AG08396 (cell line): ENCODE results near the gene NPIPA7.
"Not testable (repeated sequence)": the region's sequence is repeated elsewhere in the genome, so short reads cannot be mapped to it uniquely, and the experiment has no call there.

Source experiments
- DNase-seq: peaks from one replicate; pipeline ENCODE4 v3.0.0; 2012; ENCODE audit warnings: low spot score, mixed read lengths

Gene NPIPA7

GRCh38 chr16:16420515-16420914, 41.6 kb downstream of the NPIPA7 start:
- not testable (repeated sequence) for DNase-seq

DNA sequence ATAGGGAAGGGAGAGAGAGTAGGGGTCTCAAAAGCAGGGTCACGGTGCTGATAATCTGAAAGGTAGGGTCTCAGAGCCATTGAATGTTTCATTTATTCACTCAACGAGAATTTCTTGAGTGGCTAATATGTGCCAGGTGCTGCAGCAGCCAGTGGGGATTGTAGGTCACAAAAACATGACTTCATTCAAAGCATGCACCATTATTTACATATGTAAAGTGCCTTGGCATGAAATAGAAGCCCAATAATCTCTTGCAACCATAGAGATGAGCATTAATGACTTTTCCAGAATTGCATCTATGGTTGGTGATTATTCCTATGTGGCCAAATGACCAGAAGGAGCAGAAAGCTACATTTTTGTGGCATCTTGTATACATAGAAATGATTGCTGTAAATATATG, 46.2 kb downstream of the NPIPA7 start:
- DNase-seq = not testable (repeated sequence)

DNA sequence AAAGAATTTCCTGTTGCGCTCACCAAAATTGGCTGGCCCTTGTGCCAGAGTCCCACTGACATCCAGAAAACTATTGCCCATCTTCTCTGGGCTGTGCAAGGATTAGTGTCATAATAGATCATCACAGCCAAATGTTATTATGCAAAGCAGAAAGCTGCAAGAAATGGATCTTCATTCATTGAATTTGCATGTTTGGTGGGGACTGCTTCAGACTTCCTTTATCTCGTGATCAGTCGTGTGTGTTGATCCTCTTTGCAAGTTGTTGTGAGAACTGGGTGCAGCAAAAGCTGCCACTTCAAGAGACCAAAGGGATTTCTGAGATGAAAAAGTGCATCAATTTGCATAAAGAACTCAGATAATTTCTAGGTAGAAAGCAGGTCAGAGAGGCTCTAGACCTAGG, 52.2 kb downstream of the NPIPA7 start:
- not testable (repeated sequence) for DNase-seq

GRCh38 chr16:16434711-16435110, 55.8 kb downstream of the NPIPA7 start:
- DNase-seq = not testable (repeated sequence)

DNA sequence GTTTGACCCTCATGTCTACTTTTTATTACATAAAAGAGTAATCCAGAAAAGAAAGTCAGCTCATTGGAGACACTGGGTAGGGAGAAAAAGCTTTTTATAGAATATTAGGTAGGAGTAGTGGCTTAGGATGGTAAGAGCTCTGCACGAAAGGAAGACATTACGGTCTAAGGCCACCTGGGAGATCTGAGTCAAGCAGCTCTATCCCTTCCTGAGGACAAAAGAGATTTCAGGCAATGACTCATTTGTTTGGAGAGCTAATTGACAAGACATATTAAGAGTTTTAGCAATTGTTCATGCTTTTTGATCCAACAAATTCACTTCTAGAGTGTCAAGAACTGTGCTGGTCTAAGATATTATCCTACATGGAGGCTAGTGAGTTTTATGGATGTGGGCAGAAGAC, 62.5 kb downstream of the NPIPA7 start:
- DNase-seq = not testable (repeated sequence)
